OCI-LY7 (cell line): Measurements from ENCODE around the gene IL9.

Source experiments
- EZH2phosphoT487 ChIP-seq: fragments of 200-600 bp; sonication (generic); IDR thresholded peaks from 2 replicates; pipeline ENCODE4 v1.6.1; 2018; ENCODE audit warnings: low read depth, borderline replicate concordance, mild to moderate bottlenecking, mixed run types, antibody characterized with exemption, low read length, moderate library complexity, mixed read lengths
- TF ChIP-seq, protein P1 (sequence below): fragments of 200-600 bp; sonication (generic); conservative IDR thresholded peaks from 2 replicates; pipeline ENCODE4 v1.5.1; 2014; ENCODE audit warnings: mild to moderate bottlenecking, antibody characterized with exemption, low read length, moderate library complexity, mixed read lengths

DNA sequence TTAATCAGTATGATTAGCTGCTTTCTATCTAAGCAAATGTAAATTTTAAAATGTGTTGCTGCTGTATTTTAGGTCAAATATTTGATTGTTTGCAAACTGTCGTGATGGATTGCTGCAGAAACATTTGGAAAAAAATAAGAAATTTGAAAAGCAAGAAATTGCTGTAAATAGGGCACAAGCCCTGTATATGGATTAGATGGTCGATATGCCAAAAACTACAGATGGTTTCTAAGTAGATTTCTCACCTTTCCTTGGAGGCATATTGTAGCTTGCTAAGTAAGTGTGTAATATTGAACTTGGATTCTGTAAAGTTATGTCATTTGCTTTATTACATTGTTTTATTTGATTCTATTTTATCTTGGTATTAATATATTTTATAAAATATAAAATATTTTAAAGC, 46.1 kb upstream of the IL9 start:
- TF ChIP-seq, protein P1, sequence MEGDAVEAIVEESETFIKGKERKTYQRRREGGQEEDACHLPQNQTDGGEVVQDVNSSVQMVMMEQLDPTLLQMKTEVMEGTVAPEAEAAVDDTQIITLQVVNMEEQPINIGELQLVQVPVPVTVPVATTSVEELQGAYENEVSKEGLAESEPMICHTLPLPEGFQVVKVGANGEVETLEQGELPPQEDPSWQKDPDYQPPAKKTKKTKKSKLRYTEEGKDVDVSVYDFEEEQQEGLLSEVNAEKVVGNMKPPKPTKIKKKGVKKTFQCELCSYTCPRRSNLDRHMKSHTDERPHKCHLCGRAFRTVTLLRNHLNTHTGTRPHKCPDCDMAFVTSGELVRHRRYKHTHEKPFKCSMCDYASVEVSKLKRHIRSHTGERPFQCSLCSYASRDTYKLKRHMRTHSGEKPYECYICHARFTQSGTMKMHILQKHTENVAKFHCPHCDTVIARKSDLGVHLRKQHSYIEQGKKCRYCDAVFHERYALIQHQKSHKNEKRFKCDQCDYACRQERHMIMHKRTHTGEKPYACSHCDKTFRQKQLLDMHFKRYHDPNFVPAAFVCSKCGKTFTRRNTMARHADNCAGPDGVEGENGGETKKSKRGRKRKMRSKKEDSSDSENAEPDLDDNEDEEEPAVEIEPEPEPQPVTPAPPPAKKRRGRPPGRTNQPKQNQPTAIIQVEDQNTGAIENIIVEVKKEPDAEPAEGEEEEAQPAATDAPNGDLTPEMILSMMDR: no peak
- TF ChIP-seq EZH2phosphoT487: no peak
